Activated CD8-positive, alpha-beta T cell treated with anti-CD3 and anti-CD28 coated beads for 36 hours (primary cell): Measurements from ENCODE around the gene CD248. TPM values are rescaled to one million over a fixed set of nuclear protein-coding genes. Genes with fewer than 3 reads are reported as not detected.

Experiments used
- ATAC-seq: fragments of 200-7000 bp; cut with Tn5 transposase; one replicate; pipeline ENCODE4 v1.10.0; 2021; ENCODE audit warnings: mild to moderate bottlenecking, moderate library complexity
- CTCF ChIA-PET: fragments of 350-600 bp; sonication (Branson Sonifier 250); formaldehyde crosslinking; loops from one replicate; lab custom pipeline; 2021; ENCODE audit warnings: antibody characterized with exemption; lab: Charles Lee
- POLR2A ChIA-PET: fragments of 350-600 bp; sonication (Branson Sonifier 250); formaldehyde crosslinking; loops from one replicate; lab custom pipeline; 2021; ENCODE audit warnings: antibody characterized with exemption; lab: Charles Lee
- DNase-seq: peaks from one replicate; pipeline ENCODE4 v3.0.0-alpha.2; 2020
- H3K27ac Mint-ChIP-seq: one replicate; pipeline ENCODE4 v1.8.0; 2021; ENCODE audit warnings: mild to moderate bottlenecking, mixed read lengths
- H3K27me3 Mint-ChIP-seq: one replicate; pipeline ENCODE4 v1.8.0; 2021; ENCODE audit warnings: mixed read lengths
- H3K36me3 Mint-ChIP-seq: one replicate; pipeline ENCODE4 v1.8.0; 2021; ENCODE audit warnings: low read depth, mixed read lengths
- H3K4me1 Mint-ChIP-seq: one replicate; pipeline ENCODE4 v1.8.0; 2021; ENCODE audit warnings: low read depth, mixed read lengths
- H3K4me3 Mint-ChIP-seq: one replicate; pipeline ENCODE4 v1.8.0; 2021; ENCODE audit warnings: mild to moderate bottlenecking, moderate library complexity, mixed read lengths
- H3K9me3 Mint-ChIP-seq: one replicate; pipeline ENCODE4 v1.8.0; 2021; ENCODE audit warnings: mixed read lengths
- intact Hi-C: fragments of 100-400 bp; cut with micrococcal nuclease; formaldehyde crosslinking; loops from one replicate; pipeline ENCODE4 v1.10.0; 2022
- total RNA-seq, 2 experiments: library from RNA; stranded (reverse); gene quantifications; one replicate each; pipeline ENCODE4 v1.2.3, GENCODE V29; 2021
- TF ChIP-seq, protein P1 (sequence below): fragments of 200-600 bp; IDR thresholded peaks from one replicate; pipeline ENCODE4 v1.8.0; 2022; ENCODE audit warnings: antibody characterized with exemption, mild to moderate bottlenecking

CD248 gene
- total RNA-seq, 2 experiments from 2014 or later, result 16.3 to 16.8 TPM

DNA sequence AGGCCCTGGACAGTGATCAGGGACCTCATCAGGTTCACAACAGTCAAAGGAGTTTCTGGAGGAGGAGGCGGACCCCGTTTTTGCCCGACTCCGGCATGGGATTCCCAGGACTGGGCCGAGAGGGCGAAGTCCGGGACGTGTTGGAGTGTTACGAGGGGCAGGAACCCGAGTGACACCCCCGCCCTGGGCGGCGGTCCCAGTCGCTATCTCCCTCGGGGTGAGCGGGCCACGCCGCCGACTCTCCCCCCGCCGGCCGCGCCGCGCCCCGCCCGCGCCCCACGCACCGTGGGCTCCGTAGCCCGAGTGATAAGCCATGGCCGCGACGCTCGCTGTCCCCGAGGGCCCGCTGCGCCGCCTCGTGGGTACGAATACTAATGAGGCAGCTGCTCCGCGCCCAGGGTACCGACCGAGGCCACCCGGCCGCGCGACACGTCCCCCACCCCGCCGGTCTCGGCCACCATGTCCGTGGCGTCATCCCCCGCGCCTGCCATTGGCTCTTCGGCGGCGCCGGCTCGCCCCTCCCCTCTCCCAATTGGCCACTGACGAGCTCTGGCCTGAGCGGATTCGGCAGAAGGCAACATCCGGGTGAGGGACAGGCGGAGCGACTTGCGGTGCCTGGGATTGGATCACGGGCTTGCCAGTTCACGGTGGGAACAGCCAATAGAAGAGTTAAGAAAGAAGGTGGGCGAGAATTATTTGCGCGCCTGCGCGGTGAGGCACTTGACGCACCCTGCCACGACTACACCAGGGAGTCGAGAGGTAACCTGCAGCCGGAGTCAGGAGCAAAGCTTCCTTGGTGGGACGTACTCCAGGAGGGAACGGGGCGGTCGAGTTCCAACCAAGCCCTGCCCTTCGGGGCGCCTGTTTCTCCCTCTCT lies 27.9 kb downstream of the CD248 start, which contains the start of gene YIF1A:
Gene YIF1A, minus strand, starts transcription at position 473 of the 877 bp plus-strand sequence. Its CDS starts 158 bp downstream, at position 315.
- H3K27ac Mint-ChIP-seq, result peak within 1 kb of the TSS; percentile 89

DNA sequence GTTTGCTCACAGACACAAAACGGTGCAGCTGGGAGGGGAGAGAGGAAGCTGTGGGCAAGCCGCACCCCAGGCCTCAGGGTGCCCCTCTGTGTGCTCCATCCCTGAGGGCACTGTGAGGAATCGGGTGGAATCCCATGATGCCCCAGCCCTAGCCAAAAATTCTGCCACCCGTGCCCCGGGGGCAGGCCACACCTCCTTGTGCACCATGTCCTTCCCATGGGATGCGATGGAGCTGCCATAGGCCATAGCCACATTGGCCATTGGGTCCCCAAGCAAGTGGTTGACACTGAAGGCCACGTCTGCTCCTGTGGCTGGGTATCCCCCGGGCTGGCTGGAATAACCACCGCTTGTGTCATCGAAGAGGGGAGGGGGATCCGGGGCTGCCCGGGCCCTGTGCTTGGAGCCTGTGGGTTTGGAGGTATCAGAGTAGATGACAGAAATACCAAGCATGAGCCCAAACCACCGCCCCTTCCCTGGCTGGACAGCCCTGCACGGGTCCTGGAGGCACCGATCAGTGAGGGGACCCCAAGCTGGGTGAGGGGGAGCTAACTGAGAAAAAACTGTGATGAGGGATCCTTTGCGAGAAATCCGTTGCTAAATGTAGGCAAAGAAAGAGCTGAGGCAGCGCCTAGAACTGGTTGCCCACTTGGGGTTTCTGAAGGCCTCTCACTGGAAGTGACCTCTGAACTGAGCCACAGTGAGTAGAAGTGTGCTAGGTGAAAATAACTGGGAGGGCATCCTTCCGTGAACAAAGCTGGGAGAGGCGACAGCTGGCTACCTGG lies 28.8 kb downstream of the CD248 start:
- ChIA-PET POLR2A (interaction anchor here (0.6 to 1.5 kb wide), 7 partner anchors 17 to 389 kb away, joined by 3 to 6 read pairs (median 3); partner anchors contain the start of gene RAB1B), CTCF (interaction anchor here (1.1 to 4.8 kb wide), 9 partner anchors 16 to 151 kb away, joined by 4 to 27 read pairs (median 5); partner anchors contain the start of gene MRPL11)
- H3K27ac Mint-ChIP-seq, result peak overlapping the region; percentile 82
- peaks cover 3% of the 10 kb centered on the region for H3K36me3 Mint-ChIP-seq
- no peaks in the 10 kb centered on the region for H3K9me3 Mint-ChIP-seq
- H3K27me3 Mint-ChIP-seq, result peaks cover 12% of the 10 kb centered on the region
- intact Hi-C loops, result no loop called here
- H3K4me3 Mint-ChIP-seq, result peak overlapping the region; percentile 85
- H3K4me1 Mint-ChIP-seq, result peaks cover 33% of the 10 kb centered on the region
- TF ChIP-seq, protein P1, sequence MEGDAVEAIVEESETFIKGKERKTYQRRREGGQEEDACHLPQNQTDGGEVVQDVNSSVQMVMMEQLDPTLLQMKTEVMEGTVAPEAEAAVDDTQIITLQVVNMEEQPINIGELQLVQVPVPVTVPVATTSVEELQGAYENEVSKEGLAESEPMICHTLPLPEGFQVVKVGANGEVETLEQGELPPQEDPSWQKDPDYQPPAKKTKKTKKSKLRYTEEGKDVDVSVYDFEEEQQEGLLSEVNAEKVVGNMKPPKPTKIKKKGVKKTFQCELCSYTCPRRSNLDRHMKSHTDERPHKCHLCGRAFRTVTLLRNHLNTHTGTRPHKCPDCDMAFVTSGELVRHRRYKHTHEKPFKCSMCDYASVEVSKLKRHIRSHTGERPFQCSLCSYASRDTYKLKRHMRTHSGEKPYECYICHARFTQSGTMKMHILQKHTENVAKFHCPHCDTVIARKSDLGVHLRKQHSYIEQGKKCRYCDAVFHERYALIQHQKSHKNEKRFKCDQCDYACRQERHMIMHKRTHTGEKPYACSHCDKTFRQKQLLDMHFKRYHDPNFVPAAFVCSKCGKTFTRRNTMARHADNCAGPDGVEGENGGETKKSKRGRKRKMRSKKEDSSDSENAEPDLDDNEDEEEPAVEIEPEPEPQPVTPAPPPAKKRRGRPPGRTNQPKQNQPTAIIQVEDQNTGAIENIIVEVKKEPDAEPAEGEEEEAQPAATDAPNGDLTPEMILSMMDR, result no peak
- ATAC-seq (no peak), DNase-seq (no peak)

More for the DNA sequence above, 27.9 kb downstream of the CD248 start, which contains the start of gene YIF1A:
- CTCF ChIA-PET, result interaction anchor here (0.7 to 4.8 kb wide), 13 partner anchors 8 to 150 kb away, joined by 3 to 27 read pairs (median 5); partner anchors contain the start of genes MRPL11 and RAB1B
- H3K9me3 Mint-ChIP-seq, result no peaks in the 10 kb centered on the region
- ATAC-seq (peak; percentile 96), DNase-seq (peak; percentile 99)
- POLR2A ChIA-PET, result interaction anchor here (0.6 to 1.9 kb wide), 14 partner anchors 18 to 390 kb away, joined by 3 to 9 read pairs (median 4); partner anchors contain the start of genes RAB1B and SLC29A2
- peaks cover 17% of the 10 kb centered on the region for H3K27me3 Mint-ChIP-seq
- H3K4me3 Mint-ChIP-seq, result peak within 1 kb of the TSS; percentile 85
- peaks cover 31% of the 10 kb centered on the region for H3K4me1 Mint-ChIP-seq
- intact Hi-C loops, result no loop called here
- peaks cover 3% of the 10 kb centered on the region for H3K36me3 Mint-ChIP-seq
- TF ChIP-seq, protein P1, result no peak

DNA sequence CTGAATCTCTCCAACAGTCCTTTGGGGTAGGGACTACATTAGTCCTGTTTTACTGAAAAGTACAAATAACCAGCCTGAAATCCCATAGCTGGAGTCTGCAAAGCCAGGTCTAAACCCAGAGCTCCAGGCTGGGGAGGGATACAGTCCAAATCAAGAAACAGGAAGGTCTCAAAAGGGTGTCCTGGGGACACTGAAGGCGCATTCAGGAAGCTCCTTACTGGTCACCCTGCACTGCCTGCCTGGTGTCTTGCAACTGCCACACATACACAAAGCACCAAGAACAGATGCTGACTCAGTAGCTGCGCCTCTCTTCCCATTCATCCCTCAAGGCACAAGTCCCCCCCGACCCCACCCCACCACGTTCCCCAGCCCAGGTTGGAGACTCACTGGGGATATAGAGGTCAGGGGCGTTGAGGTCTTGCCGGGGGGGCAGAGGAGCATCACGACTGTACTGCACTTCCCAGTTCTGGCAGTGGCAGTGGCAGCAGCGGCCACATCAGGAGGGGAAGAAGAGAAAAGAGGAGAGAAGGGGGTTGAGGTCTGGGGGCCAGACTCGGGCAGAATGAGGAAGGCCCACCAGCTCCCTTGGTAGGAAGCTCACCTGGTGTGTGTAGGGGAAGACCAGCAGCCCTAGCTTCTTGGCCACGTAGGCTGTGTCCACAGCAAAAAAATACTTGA lies 29.5 kb downstream of the CD248 start:
- POLR2A ChIA-PET, result interaction anchor here (0.7 to 1.5 kb wide), 3 partner anchors 18 to 20 kb away, joined by 4 to 6 read pairs (median 5); partner anchors contain the start of gene RAB1B
- ATAC-seq (no peak), DNase-seq (no peak)
- Mint-ChIP-seq H3K9me3 (no peaks in the 10 kb centered on the region), H3K4me3 (peak overlapping the region; percentile 85), H3K36me3 (peaks cover 4% of the 10 kb centered on the region), H3K27ac (no peak overlapping the region), H3K27me3 (peaks cover 6% of the 10 kb centered on the region), H3K4me1 (peaks cover 34% of the 10 kb centered on the region)
- TF ChIP-seq, protein P1, result no peak
- CTCF ChIA-PET, result interaction anchor here (1.1 to 4.8 kb wide), 5 partner anchors 23 to 151 kb away, joined by 4 to 27 read pairs (median 13); partner anchors contain the start of gene MRPL11
- intact Hi-C loops, result no loop called here

DNA sequence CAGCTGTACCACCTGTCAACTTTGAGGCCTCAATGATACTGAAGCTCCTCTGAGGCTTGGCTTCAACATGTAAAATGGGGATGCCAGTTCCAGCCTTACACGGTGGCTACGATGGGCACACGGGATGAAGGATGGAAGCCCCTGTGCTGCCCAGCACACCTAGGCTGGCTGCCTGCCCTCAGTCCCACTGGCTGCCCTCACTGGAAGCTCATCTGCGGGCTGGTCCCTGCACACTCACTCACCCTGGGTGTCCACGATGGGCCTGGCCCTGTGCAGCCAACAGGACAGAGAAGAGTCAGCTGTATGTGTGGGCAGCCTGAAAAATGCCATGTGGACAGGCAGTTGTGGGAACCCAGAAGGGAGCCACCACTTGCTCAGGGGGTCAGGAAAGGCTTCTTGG lies 30.1 kb downstream of the CD248 start:
- H3K4me1 Mint-ChIP-seq, result peaks cover 38% of the 10 kb centered on the region
- DNase-seq (no peak), ATAC-seq (no peak)
- TF ChIP-seq, protein P1, result no peak
- peak overlapping the region; percentile 85 for H3K4me3 Mint-ChIP-seq
- peaks cover 6% of the 10 kb centered on the region for H3K27me3 Mint-ChIP-seq
- ChIA-PET POLR2A (interaction anchor here (0.6 to 1.5 kb wide), 4 partner anchors 19 to 218 kb away, joined by 3 to 5 read pairs (median 4); no protein-coding TSS in a partner anchor), CTCF (interaction anchor here (0.8 to 4.8 kb wide), 7 partner anchors 22 to 152 kb away, joined by 3 to 27 read pairs (median 4); partner anchors contain the start of gene MRPL11)
- H3K9me3 Mint-ChIP-seq, result no peaks in the 10 kb centered on the region
- intact Hi-C loops, result no loop called here
- no peak overlapping the region for H3K27ac Mint-ChIP-seq
- H3K36me3 Mint-ChIP-seq, result peaks cover 4% of the 10 kb centered on the region
